ENCODE results near the gene MEPCE. TPM values are rescaled to one million over a fixed set of nuclear protein-coding genes. Genes with fewer than 3 reads are reported as not detected.

The MEPCE gene
- total and polyA plus RNA-seq, 10 donors: 31.4 to 82.2 (median 59.0) TPM

GRCh38 chr7:100390286-100391009, 39.2 kb upstream of the MEPCE start:
- intact Hi-C loops (cut with DNase I; ENCODE audit: low total_unique reads): no loop called here

GRCh38 chr7:100393233-100393905, 36.3 kb upstream of the MEPCE start:
- DNase-seq: no peak
- H3K27me3 ChIP-seq (replicated peaks in 1 of 7): no peaks in the 10 kb centered on the region
- H3K36me3 ChIP-seq: peaks cover 0 to 11% (median 0%) of the 10 kb centered on the region in 6 donors
- no peak overlapping the region for H3K4me3 ChIP-seq
- intact Hi-C loops (cut with DNase I; ENCODE audit: low total_unique reads): no loop called here
- 42 to 61% (median 51%) methylated on average over 4 of the region's 4 CpGs for WGBS, 5 donors
- H3K4me1 ChIP-seq: peaks cover 0 to 52% (median 31%) of the 10 kb centered on the region in 6 donors
- H3K9me3 ChIP-seq: no peaks in the 10 kb centered on the region
- TF ChIP-seq POLR2A (IDR thresholded peaks at IDR 0.05) (no peak), POLR2AphosphoS5 (IDR thresholded peaks at IDR 0.05) (no peak), CTCF (IDR thresholded peaks at IDR 0.05 in 8 of 11, conservative IDR thresholded peaks at IDR 0.05 in 3 of 11) (no peak)
- H3K27ac ChIP-seq: peak overlapping the region in 1 of 8 donors; percentile 41

More at GRCh38 chr7:100390286-100391009, 39.2 kb upstream of the MEPCE start:
- no peak for TF ChIP-seq POLR2A (IDR thresholded peaks at IDR 0.05)
- TF ChIP-seq POLR2AphosphoS5 (IDR thresholded peaks at IDR 0.05): no peak
- no peak for TF ChIP-seq CTCF (IDR thresholded peaks at IDR 0.05 in 8 of 11, conservative IDR thresholded peaks at IDR 0.05 in 3 of 11)
- Histone ChIP-seq H3K27ac (no peak overlapping the region), H3K27me3 (replicated peaks in 1 of 7) (no peaks in the 10 kb centered on the region), H3K4me1 (peaks cover 0 to 23% (median 10%) of the 10 kb centered on the region in 6 donors), H3K4me3 (no peak overlapping the region), H3K9me3 (no peaks in the 10 kb centered on the region), H3K36me3 (peaks cover 0 to 11% (median 0%) of the 10 kb centered on the region in 6 donors)
- no peak for DNase-seq
- 73 to 76% (median 76%) methylated on average over 3 of the region's 3 CpGs for WGBS, 5 donors

- no peaks in the 10 kb centered on the region for H3K9me3 ChIP-seq
- intact Hi-C loops (cut with DNase I; ENCODE audit: low total_unique reads): no loop called here
Observed at GRCh38 chr7:100394077-100394476, 35.6 kb upstream of the MEPCE start.

More at GRCh38 chr7:100394077-100394476, 35.6 kb upstream of the MEPCE start:
- Histone ChIP-seq H3K27ac (peak overlapping the region in 1 of 8 donors; percentile 41), H3K27me3 (replicated peaks in 1 of 7) (no peaks in the 10 kb centered on the region), H3K4me3 (no peak overlapping the region), H3K36me3 (peaks cover 0 to 18% (median 0%) of the 10 kb centered on the region in 6 donors), H3K4me1 (peaks cover 0 to 59% (median 31%) of the 10 kb centered on the region in 6 donors)
- 80 to 90% (median 82%) methylated on average over 2 of the region's 2 CpGs for WGBS, 5 donors
- TF ChIP-seq POLR2AphosphoS5 (IDR thresholded peaks at IDR 0.05): no peak
- TF ChIP-seq CTCF (IDR thresholded peaks at IDR 0.05 in 8 of 11, conservative IDR thresholded peaks at IDR 0.05 in 3 of 11): no peak
- TF ChIP-seq POLR2A (IDR thresholded peaks at IDR 0.05): no peak
- no peak for DNase-seq

All from spleen (tissue), 11 donors.